Uterus (tissue), 2 donors: ENCODE measurements around the gene TRIM59.

ENCODE experiments used
- CTCF ChIP-seq, 4 experiments: fragments of 200-600 bp in 2 of 4; fragments of 450-650 bp in 2 of 4; sonication (generic) in 2 of 4; IDR thresholded peaks; one replicate each; pipeline ENCODE4 v1.5.1; 2016 to 2019; ENCODE audit warnings: antibody characterized with exemption in 4 of 4, mild to moderate bottlenecking in 2 of 4, moderate library complexity in 1 of 4
- POLR2A ChIP-seq, 2 donors: fragments of 450-650 bp; IDR thresholded peaks; one replicate each; pipeline ENCODE4 v1.6.1; 2016; ENCODE audit warnings: antibody characterized with exemption in 2 of 2, mild to moderate bottlenecking in 1 of 2, moderate library complexity in 1 of 2

GRCh38 chr3:160482796-160483195 lies 33.2 kb upstream of the TRIM59 start:
- TF ChIP-seq CTCF (IDR thresholded peaks at IDR 0.05), result no peak
- no peak for TF ChIP-seq POLR2A (IDR thresholded peaks at IDR 0.05)
